ENCODE results near the gene NCOA5. TPM values are rescaled to one million over a fixed set of nuclear protein-coding genes. Genes with fewer than 3 reads are reported as not detected.

Gene NCOA5
- total RNA-seq, 1 donor from 2014 or later = 40.2 TPM

GRCh38 chr20:46020555-46020954, 69.2 kb downstream of the NCOA5 start:
- TF ChIP-seq, protein P1, sequence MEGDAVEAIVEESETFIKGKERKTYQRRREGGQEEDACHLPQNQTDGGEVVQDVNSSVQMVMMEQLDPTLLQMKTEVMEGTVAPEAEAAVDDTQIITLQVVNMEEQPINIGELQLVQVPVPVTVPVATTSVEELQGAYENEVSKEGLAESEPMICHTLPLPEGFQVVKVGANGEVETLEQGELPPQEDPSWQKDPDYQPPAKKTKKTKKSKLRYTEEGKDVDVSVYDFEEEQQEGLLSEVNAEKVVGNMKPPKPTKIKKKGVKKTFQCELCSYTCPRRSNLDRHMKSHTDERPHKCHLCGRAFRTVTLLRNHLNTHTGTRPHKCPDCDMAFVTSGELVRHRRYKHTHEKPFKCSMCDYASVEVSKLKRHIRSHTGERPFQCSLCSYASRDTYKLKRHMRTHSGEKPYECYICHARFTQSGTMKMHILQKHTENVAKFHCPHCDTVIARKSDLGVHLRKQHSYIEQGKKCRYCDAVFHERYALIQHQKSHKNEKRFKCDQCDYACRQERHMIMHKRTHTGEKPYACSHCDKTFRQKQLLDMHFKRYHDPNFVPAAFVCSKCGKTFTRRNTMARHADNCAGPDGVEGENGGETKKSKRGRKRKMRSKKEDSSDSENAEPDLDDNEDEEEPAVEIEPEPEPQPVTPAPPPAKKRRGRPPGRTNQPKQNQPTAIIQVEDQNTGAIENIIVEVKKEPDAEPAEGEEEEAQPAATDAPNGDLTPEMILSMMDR (IDR thresholded peaks at IDR 0.05; ENCODE audit: unreplicated experiment) = no peak
- Mint-ChIP-seq H3K27ac (no peak overlapping the region), H3K9me3 (no peaks in the 10 kb centered on the region), H3K27me3 (ENCODE audit: low read depth) (peaks cover 49% of the 10 kb centered on the region), H3K36me3 (no peaks in the 10 kb centered on the region), H3K4me3 (peak overlapping the region; percentile 81), H3K4me1 (peaks cover 5% of the 10 kb centered on the region)
- no peak for DNase-seq (ENCODE audit: low spot score in 2 of 2, unreplicated experiment in 2 of 2)

DNA sequence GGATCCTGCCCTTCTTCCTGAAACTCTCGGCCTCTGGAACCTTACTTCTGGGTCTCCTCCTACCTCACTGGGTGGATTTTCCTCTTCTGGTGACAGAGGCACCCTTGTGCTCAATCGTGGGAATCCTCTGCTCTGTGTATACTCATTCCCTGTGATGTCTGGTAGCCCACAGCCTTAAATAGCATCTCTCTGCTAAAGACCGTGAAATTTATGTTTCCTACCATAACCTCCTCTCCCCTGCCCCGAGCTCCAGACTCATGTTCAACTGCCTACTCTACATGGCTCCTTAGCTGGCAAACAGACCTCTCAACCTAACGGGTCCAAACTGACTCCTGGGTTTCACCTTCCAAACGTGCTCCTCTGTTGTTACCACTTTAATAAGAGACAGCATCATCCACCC, 71.2 kb downstream of the NCOA5 start:
- Mint-ChIP-seq H3K27ac (no peak overlapping the region), H3K4me1 (peaks cover 9% of the 10 kb centered on the region), H3K4me3 (no peak overlapping the region), H3K27me3 (ENCODE audit: low read depth) (peaks cover 45% of the 10 kb centered on the region), H3K36me3 (no peaks in the 10 kb centered on the region), H3K9me3 (no peaks in the 10 kb centered on the region)
- DNase-seq (ENCODE audit: low spot score in 2 of 2, unreplicated experiment in 2 of 2) = no peak
- TF ChIP-seq, protein P1 (IDR thresholded peaks at IDR 0.05; ENCODE audit: unreplicated experiment) = no peak

- Mint-ChIP-seq H3K4me3 (no peak overlapping the region), H3K4me1 (peaks cover 9% of the 10 kb centered on the region), H3K9me3 (no peaks in the 10 kb centered on the region), H3K36me3 (no peaks in the 10 kb centered on the region), H3K27ac (no peak overlapping the region), H3K27me3 (ENCODE audit: low read depth) (peaks cover 44% of the 10 kb centered on the region)
- TF ChIP-seq, protein P1 (IDR thresholded peaks at IDR 0.05; ENCODE audit: unreplicated experiment) = no peak
- DNase-seq (ENCODE audit: low spot score in 2 of 2, unreplicated experiment in 2 of 2) = no peak
Measured at GRCh38 chr20:46018112-46018511, 71.7 kb downstream of the NCOA5 start.

- H3K27me3 Mint-ChIP-seq (ENCODE audit: low read depth) = peaks cover 45% of the 10 kb centered on the region
- peaks cover 9% of the 10 kb centered on the region for H3K4me1 Mint-ChIP-seq
- no peaks in the 10 kb centered on the region for H3K9me3 Mint-ChIP-seq
- no peaks in the 10 kb centered on the region for H3K36me3 Mint-ChIP-seq
- H3K27ac Mint-ChIP-seq = no peak overlapping the region
- DNase-seq (ENCODE audit: low spot score in 2 of 2, unreplicated experiment in 2 of 2) = no peak
- H3K4me3 Mint-ChIP-seq = no peak overlapping the region
- TF ChIP-seq, protein P1 (IDR thresholded peaks at IDR 0.05; ENCODE audit: unreplicated experiment) = no peak
Measured at GRCh38 chr20:46017272-46017671, 72.5 kb downstream of the NCOA5 start.

DNA sequence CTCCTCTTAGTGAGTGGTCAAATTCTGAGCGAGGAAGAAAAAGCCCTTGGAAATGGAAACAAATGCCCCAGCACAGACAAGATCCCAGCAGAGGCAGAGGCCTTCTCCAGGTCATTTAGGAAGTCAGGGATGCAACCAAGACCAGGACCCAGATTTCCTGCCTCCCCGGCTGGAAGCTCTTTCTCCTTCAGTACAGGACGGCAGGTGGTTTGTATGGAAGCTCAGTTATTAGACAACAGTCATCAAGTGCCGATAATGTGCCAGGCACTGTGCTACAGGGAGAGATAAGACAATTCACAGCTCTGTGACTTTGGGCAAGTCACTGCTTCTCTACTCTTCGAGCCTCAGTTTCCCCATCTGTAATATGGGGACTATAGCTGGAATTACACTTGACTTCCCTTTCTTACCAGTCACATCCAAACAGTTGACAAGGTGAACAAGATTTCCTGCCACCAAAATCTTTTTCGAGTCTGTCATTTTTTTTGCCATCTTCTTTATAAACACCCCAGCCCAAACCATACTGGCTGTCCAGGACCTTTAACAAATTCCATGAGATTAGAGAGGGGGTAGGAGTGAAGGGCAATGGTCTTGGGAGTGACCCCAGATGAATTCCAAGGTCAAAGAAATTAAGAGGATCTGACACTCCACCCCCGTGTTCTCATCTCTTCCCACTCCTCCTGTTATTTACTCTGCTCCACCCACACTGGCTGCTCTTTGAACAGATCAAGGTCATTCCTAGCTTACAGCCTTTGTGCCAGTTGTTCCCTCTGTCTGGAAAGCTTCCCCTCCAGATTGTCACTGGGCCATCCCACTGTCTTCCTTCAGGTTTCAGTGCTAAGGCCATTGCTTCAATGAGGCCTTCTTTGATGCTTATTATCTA, 75.0 kb downstream of the NCOA5 start:
- peaks cover 46% of the 10 kb centered on the region for H3K27me3 Mint-ChIP-seq (ENCODE audit: low read depth)
- TF ChIP-seq, protein P1 (IDR thresholded peaks at IDR 0.05; ENCODE audit: unreplicated experiment) = no peak
- no peak overlapping the region for H3K4me3 Mint-ChIP-seq
- H3K9me3 Mint-ChIP-seq = peaks cover 5% of the 10 kb centered on the region
- DNase-seq (ENCODE audit: low spot score in 2 of 2, unreplicated experiment in 2 of 2) = no peak
- H3K36me3 Mint-ChIP-seq = no peaks in the 10 kb centered on the region
- H3K4me1 Mint-ChIP-seq = peaks cover 4% of the 10 kb centered on the region
- H3K27ac Mint-ChIP-seq = no peak overlapping the region
